ENCODE results near the gene GBE1.

- TF ChIP-seq POLR2A (IDR thresholded peaks at IDR 0.05) (no peak), CTCF (IDR thresholded peaks at IDR 0.05) (no peak), POLR2AphosphoS5 (IDR thresholded peaks at IDR 0.05) (no peak)
Measured at GRCh38 chr3:81620849-81621248, 140.6 kb downstream of the GBE1 start.

All from sigmoid colon (tissue), 4 donors.